A673 (cell line): Measurements from ENCODE around the gene HHEX. TPM values are rescaled to one million over a fixed set of nuclear protein-coding genes. Genes with fewer than 3 reads are reported as not detected.

ENCODE experiments used
- BruUV-seq: library from RNA; stranded (reverse); fragments of 400-500 nt; replicated peaks from 2 replicates; lab custom pipeline; 2021; lab: Mats Ljungman, UMichigan
- CTCF ChIA-PET: fragments of 300-600 bp; sonication (Branson Sonifier 250); formaldehyde crosslinking; loops from one replicate; lab custom pipeline; 2022; ENCODE audit warnings: antibody characterized with exemption; lab: Charles Lee
- POLR2A ChIA-PET: fragments of 300-600 bp; sonication (Branson Sonifier 250); formaldehyde crosslinking; loops from one replicate; lab custom pipeline; 2022; ENCODE audit warnings: antibody characterized with exemption; ENCODE audit not compliant: low non-redundant PET; lab: Charles Lee
- DNase-seq: peaks from one replicate; pipeline ENCODE4 v3.0.0-alpha.2; 2015; ENCODE audit warnings: low spot score
- H3K27ac ChIP-seq: fragments of 200-600 bp; sonication (generic); 2 replicates; pipeline ENCODE4 v1.5.1; 2016; ENCODE audit warnings: mixed run types, low read depth, mild to moderate bottlenecking, mixed read lengths, antibody characterized with exemption, low read length; ENCODE audit not compliant: poor library complexity, severe bottlenecking
- H3K27me3 ChIP-seq: fragments of 200-600 bp; sonication (generic); replicated peaks from 2 replicates; pipeline ENCODE4 v1.6.1; 2017; ENCODE audit warnings: mixed run types, low read depth, mild to moderate bottlenecking, mixed read lengths, antibody characterized with exemption, low read length; ENCODE audit not compliant: insufficient read depth, poor library complexity
- H3K36me3 ChIP-seq: fragments of 200-600 bp; sonication (generic); 2 replicates; pipeline ENCODE4 v1.6.1; 2016; ENCODE audit warnings: mixed run types, mild to moderate bottlenecking, mixed read lengths, antibody characterized with exemption, low read length; ENCODE audit not compliant: insufficient read depth, poor library complexity, severe bottlenecking
- H3K4me1 ChIP-seq: fragments of 200-600 bp; sonication (generic); 2 replicates; pipeline ENCODE4 v1.6.1; 2017; ENCODE audit warnings: mixed run types, mild to moderate bottlenecking, mixed read lengths, antibody characterized with exemption, low read length; ENCODE audit not compliant: insufficient read depth, poor library complexity, severe bottlenecking
- H3K4me3 ChIP-seq: fragments of 200-600 bp; sonication (generic); 2 replicates; pipeline ENCODE4 v1.5.1; 2016; ENCODE audit warnings: low read depth, mixed run types, mild to moderate bottlenecking, mixed read lengths, low read length; ENCODE audit not compliant: poor library complexity, severe bottlenecking
- H3K9me3 ChIP-seq: fragments of 200-600 bp; sonication (generic); 2 replicates; pipeline ENCODE4 v1.6.1; 2016; ENCODE audit warnings: mixed run types, low read depth, mild to moderate bottlenecking, mixed read lengths, antibody characterized with exemption, low read length; ENCODE audit not compliant: poor library complexity, severe bottlenecking
- CTCF ChIP-seq: fragments of 300-800, 200-600 bp; sonication (generic); conservative IDR thresholded peaks from 2 replicates; pipeline ENCODE4 v1.5.1; 2017; ENCODE audit warnings: low read depth, mild to moderate bottlenecking, antibody characterized with exemption, low read length, moderate library complexity, mixed read lengths
- EZH2 ChIP-seq: fragments of 200-600 bp; sonication (generic); IDR thresholded peaks from 2 replicates; pipeline ENCODE4 v1.6.1; 2017; ENCODE audit warnings: borderline replicate concordance, low read depth, mild to moderate bottlenecking, mixed read lengths, antibody characterized with exemption, low read length; ENCODE audit not compliant: poor library complexity, severe bottlenecking
- intact Hi-C: fragments of 100-400 bp; cut with micrococcal nuclease; formaldehyde crosslinking; loops from one replicate; pipeline ENCODE4 v1.10.0; 2022; ENCODE audit not compliant: unreplicated experiment
- total RNA-seq: library from RNA; stranded (reverse); gene quantifications from 2 replicates; pipeline ENCODE4 v1.2.3, GENCODE V29; 2021

The HHEX gene
- total RNA-seq, 1 experiment from 2014 or later: 8.4 TPM

- Histone ChIP-seq H3K4me1 (peaks cover 8% of the 10 kb centered on the region), H3K27ac (no peak overlapping the region), H3K4me3 (no peak overlapping the region), H3K36me3 (no peaks in the 10 kb centered on the region), H3K27me3 (no peaks in the 10 kb centered on the region), H3K9me3 (no peaks in the 10 kb centered on the region)
- CTCF ChIA-PET: no interaction called here
- BruUV-seq: no TSS peak
- no peak for TF ChIP-seq CTCF
- TF ChIP-seq EZH2: no peak
- intact Hi-C loops: no loop called here
- DNase-seq: peak; percentile 69
- POLR2A ChIA-PET: no interaction called here
These were observed 30.5 kb downstream of the HHEX start for GRCh38 chr10:92719991-92720830.

DNA sequence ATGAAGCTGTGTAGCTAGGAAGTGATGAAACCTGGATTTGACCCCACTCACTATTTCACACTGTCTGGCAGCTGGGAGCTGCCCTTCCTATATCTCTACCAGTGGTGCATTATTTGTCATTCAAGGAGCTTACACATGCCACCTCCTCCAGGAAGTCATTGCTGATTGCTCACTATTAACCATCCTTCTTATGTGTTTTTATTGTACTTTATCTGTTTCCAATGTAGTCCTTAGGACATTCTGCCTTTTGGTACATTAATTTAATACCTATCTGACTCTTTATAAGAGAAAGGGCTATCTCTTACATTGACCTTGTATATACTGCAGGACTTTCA lies 31.0 kb downstream of the HHEX start:
- H3K4me1 ChIP-seq: peaks cover 8% of the 10 kb centered on the region
- CTCF ChIA-PET: no interaction called here
- intact Hi-C loops: no loop called here
- no peak overlapping the region for H3K4me3 ChIP-seq
- TF ChIP-seq EZH2 (no peak), CTCF (no peak)
- H3K9me3 ChIP-seq: no peaks in the 10 kb centered on the region
- no peaks in the 10 kb centered on the region for H3K36me3 ChIP-seq
- H3K27me3 ChIP-seq: no peaks in the 10 kb centered on the region
- POLR2A ChIA-PET: no interaction called here
- DNase-seq: no peak
- H3K27ac ChIP-seq: no peak overlapping the region
- BruUV-seq: no TSS peak

DNA sequence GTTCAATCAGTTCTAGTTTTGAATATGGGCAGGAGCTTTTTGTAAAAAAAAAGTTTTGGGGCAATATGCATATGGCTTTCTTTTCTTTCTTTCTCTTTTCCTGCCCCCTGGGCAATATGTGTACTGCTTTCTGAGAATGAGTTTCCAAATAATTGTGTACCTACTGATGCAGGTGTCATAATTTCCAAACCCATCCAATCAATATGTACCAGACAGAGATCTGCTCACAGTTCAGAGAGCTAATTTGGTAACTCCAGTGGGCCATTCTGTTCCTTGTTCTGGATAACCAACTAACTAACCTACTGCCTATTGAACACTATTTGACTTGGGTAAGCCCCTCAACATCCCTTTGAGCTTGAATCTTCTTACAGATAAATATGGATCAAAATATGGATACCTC lies 32.6 kb downstream of the HHEX start:
- no peak overlapping the region for H3K4me3 ChIP-seq
- CTCF ChIA-PET: no interaction called here

More for the DNA sequence above, 32.6 kb downstream of the HHEX start:
- TF ChIP-seq CTCF: no peak
- no peak for TF ChIP-seq EZH2
- Histone ChIP-seq H3K4me1 (peaks cover 8% of the 10 kb centered on the region), H3K36me3 (no peaks in the 10 kb centered on the region), H3K27me3 (no peaks in the 10 kb centered on the region), H3K27ac (no peak overlapping the region), H3K9me3 (no peaks in the 10 kb centered on the region)
- DNase-seq: no peak
- intact Hi-C loops: no loop called here
- no TSS peak for BruUV-seq
- POLR2A ChIA-PET: no interaction called here
